ENCODE data around the gene PPP2R3A.

DNA sequence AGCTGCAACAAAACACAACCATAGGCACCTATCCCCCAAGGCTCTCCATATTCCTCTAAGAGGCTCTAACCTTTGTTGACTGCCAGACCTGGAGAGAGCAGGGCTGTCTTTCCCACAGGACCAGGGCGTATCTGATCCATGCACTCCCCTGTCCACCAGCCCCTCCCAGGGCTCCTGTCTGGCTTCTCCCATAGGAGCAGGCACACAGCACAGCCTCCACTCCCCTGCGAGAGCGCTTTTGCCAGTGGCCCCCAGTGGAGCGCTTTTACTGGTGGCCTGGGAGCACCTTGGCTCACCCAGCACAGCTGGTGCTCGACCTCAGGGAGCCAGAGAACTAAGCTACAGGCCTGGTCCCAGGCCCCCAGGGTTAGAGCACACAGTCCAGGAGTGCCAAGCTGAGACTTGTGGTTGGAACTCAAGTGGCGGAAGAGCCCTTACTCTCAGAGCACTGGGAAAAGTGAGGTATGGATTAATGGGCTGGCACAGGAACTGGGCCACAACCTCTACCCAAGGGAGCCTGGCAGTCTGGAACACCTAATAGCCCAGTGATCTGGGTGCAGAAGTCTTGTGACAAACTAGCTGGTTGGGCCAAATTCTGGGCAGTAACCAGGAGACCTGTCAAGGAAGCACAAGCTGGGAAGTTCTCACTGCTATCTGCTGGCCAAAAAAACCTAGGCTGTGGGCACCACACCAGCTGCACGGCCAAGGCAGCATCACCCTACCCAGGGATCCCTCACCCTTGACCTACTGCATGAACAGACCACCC, 79.6 kb downstream of the PPP2R3A start:
- TF ChIP-seq, protein P1, sequence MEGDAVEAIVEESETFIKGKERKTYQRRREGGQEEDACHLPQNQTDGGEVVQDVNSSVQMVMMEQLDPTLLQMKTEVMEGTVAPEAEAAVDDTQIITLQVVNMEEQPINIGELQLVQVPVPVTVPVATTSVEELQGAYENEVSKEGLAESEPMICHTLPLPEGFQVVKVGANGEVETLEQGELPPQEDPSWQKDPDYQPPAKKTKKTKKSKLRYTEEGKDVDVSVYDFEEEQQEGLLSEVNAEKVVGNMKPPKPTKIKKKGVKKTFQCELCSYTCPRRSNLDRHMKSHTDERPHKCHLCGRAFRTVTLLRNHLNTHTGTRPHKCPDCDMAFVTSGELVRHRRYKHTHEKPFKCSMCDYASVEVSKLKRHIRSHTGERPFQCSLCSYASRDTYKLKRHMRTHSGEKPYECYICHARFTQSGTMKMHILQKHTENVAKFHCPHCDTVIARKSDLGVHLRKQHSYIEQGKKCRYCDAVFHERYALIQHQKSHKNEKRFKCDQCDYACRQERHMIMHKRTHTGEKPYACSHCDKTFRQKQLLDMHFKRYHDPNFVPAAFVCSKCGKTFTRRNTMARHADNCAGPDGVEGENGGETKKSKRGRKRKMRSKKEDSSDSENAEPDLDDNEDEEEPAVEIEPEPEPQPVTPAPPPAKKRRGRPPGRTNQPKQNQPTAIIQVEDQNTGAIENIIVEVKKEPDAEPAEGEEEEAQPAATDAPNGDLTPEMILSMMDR (IDR thresholded peaks at IDR 0.05; ENCODE audit: low read length): no peak
- no peak for TF ChIP-seq EZH2 (optimal IDR thresholded peaks at IDR 0.05; ENCODE audit: low read depth, low read length)
